GM21576 (cell line): ENCODE measurements around the gene SAMD15.
"Not testable (repeated sequence)": the region's sequence is repeated elsewhere in the genome, so short reads cannot be mapped to it uniquely, and the experiment has no call there.

Experiments
- ATAC-seq: cut with Tn5 transposase; IDR thresholded peaks from one replicate; pipeline ENCODE4 v1.9.1; 2021; ENCODE audit warnings: mild to moderate bottlenecking, moderate library complexity; ENCODE audit not compliant: unreplicated experiment

The SAMD15 gene

GRCh38 chr14:77376771-77377501, at the start of gene SAMD15, which contains the start of gene TMED8:
SAMD15 (plus strand) TSS chr14:77377379; CDS start chr14:77377419, 40 bp downstream.
TMED8 (minus strand) TSS chr14:77377094; CDS start chr14:77377053, 41 bp downstream.
- peak; percentile 73 for ATAC-seq

GRCh38 chr14:77329872-77330271, 47.3 kb upstream of the SAMD15 start:
- ATAC-seq: no peak

- no peak for ATAC-seq
Observed at GRCh38 chr14:77335576-77335975, 41.6 kb upstream of the SAMD15 start.

- not testable (repeated sequence) for ATAC-seq
Observed at GRCh38 chr14:77337255-77337654, 39.9 kb upstream of the SAMD15 start.

GRCh38 chr14:77337880-77338279, 39.3 kb upstream of the SAMD15 start:
- no peak for ATAC-seq

GRCh38 chr14:77338302-77338701, 38.9 kb upstream of the SAMD15 start:
- ATAC-seq: no peak

GRCh38 chr14:77339407-77339806, 37.8 kb upstream of the SAMD15 start:
- no peak for ATAC-seq

- no peak for ATAC-seq
Observed at GRCh38 chr14:77340389-77340788, 36.8 kb upstream of the SAMD15 start.

- ATAC-seq: no peak
Observed at GRCh38 chr14:77342726-77343397, 34.3 kb upstream of the SAMD15 start.

- no peak for ATAC-seq
Observed at GRCh38 chr14:77343662-77344061, 33.5 kb upstream of the SAMD15 start.

- no peak for ATAC-seq
Observed at GRCh38 chr14:77344377-77344996, 32.7 kb upstream of the SAMD15 start.

- ATAC-seq: no peak
Observed at GRCh38 chr14:77346495-77346894, 30.7 kb upstream of the SAMD15 start.

GRCh38 chr14:77347751-77348150, 29.4 kb upstream of the SAMD15 start:
- ATAC-seq: no peak

- no peak for ATAC-seq
Observed at GRCh38 chr14:77353469-77354141, 23.6 kb upstream of the SAMD15 start.

- no peak for ATAC-seq
Observed at GRCh38 chr14:77355811-77356210, 21.4 kb upstream of the SAMD15 start.

- no peak for ATAC-seq
Observed at GRCh38 chr14:77356899-77357298, 20.3 kb upstream of the SAMD15 start.

- no peak for ATAC-seq
Observed at GRCh38 chr14:77359626-77360025, 17.6 kb upstream of the SAMD15 start.

GRCh38 chr14:77364146-77364545, 13.0 kb upstream of the SAMD15 start:
- no peak for ATAC-seq

- no peak for ATAC-seq
Observed at GRCh38 chr14:77369285-77369684, 7.9 kb upstream of the SAMD15 start.

- peak; percentile 31 for ATAC-seq
Observed at GRCh38 chr14:77372304-77372841, 4.8 kb upstream of the SAMD15 start.
